Liver (tissue), 3 donors: ENCODE results near the gene RPS6KA2.

Experiments used
- TAF1 ChIP-seq: conservative IDR thresholded peaks from 2 replicates; pipeline ENCODE4 v1.6.1; 2016; ENCODE audit warnings: antibody characterized with exemption, mild to moderate bottlenecking
- TF ChIP-seq, protein P1 (sequence below): fragments of 150-350 bp; IDR thresholded peaks from 2 replicates; pipeline ENCODE4 v1.5.1; 2017; ENCODE audit warnings: improper control_type of control experiment, low read depth, low read length; ENCODE audit not compliant: missing input control
- donor health status: healthy.
- donor health status: healthy.

DNA sequence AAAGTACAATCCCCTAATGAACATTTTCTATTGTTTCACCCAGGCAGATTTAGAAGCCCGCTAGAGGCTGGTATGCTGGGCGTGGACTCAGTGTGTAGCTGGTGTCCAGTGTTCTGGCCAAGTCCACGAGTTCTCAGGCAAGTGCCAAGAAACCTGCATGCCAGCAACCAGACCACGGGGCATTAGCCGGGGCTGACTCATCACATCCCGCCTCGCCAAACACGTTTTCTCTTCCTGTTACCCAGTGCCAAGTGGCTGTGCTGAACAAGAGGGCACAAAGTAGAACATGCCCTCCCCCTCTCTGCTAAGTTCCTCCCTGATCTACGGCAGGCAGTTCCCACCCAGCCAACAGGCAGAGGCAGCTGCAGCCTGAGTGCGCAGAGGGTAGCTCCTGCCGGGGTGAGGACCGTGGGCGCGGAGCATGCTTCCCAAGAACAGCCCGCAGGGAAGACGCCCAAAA is 70.2 kb downstream of the RPS6KA2 start:
- TF ChIP-seq, protein P1, sequence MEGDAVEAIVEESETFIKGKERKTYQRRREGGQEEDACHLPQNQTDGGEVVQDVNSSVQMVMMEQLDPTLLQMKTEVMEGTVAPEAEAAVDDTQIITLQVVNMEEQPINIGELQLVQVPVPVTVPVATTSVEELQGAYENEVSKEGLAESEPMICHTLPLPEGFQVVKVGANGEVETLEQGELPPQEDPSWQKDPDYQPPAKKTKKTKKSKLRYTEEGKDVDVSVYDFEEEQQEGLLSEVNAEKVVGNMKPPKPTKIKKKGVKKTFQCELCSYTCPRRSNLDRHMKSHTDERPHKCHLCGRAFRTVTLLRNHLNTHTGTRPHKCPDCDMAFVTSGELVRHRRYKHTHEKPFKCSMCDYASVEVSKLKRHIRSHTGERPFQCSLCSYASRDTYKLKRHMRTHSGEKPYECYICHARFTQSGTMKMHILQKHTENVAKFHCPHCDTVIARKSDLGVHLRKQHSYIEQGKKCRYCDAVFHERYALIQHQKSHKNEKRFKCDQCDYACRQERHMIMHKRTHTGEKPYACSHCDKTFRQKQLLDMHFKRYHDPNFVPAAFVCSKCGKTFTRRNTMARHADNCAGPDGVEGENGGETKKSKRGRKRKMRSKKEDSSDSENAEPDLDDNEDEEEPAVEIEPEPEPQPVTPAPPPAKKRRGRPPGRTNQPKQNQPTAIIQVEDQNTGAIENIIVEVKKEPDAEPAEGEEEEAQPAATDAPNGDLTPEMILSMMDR = peak; percentile 29
- TF ChIP-seq TAF1 = no peak
